Prostate gland (tissue), 2 donors: ENCODE data around the gene LMX1B.

Source experiments
- CTCF ChIP-seq, 4 experiments: fragments of 200-600 bp in 2 of 4; fragments of 450-650 bp in 2 of 4; sonication (generic) in 2 of 4; IDR thresholded peaks; 1 replicate in 3 of 4; 2 replicates in 1 of 4; pipeline ENCODE4 v1.5.1; 2016 to 2019; ENCODE audit warnings: antibody characterized with exemption in 4 of 4, mild to moderate bottlenecking in 2 of 4, moderate library complexity in 2 of 4
- POLR2AphosphoS5 ChIP-seq: sonication (generic); formaldehyde crosslinking; IDR thresholded peaks from one replicate; pipeline ENCODE4 v1.6.1; 2017; ENCODE audit warnings: antibody characterized with exemption

- no peak for TF ChIP-seq CTCF (IDR thresholded peaks at IDR 0.05)
- TF ChIP-seq POLR2AphosphoS5 = no peak
These were observed 52.6 kb downstream of the LMX1B start for GRCh38 chr9:126666155-126666803.
